ENCODE measurements around the gene PKHD1. TPM values are rescaled to one million over a fixed set of nuclear protein-coding genes. Genes with fewer than 3 reads are reported as not detected.

The PKHD1 gene
- total RNA-seq, 1 experiment from 2014 or later, result not detected

- H3K4me3 Mint-ChIP-seq (ENCODE audit: unreplicated experiment), result no peak overlapping the region
- H3K9me3 Mint-ChIP-seq (ENCODE audit: unreplicated experiment), result no peaks in the 10 kb centered on the region
- no peaks in the 10 kb centered on the region for H3K36me3 Mint-ChIP-seq (ENCODE audit: insufficient read depth, unreplicated experiment)
- H3K4me1 Mint-ChIP-seq (ENCODE audit: insufficient read depth, unreplicated experiment), result no peaks in the 10 kb centered on the region
- TF ChIP-seq CTCF (IDR thresholded peaks at IDR 0.05; ENCODE audit: unreplicated experiment), result no peak
- intact Hi-C loops (cut with micrococcal nuclease), result no loop called here
- no peak for DNase-seq (ENCODE audit: unreplicated experiment)
- H3K27me3 Mint-ChIP-seq (ENCODE audit: insufficient read depth, unreplicated experiment), result no peaks in the 10 kb centered on the region
- H3K27ac Mint-ChIP-seq (ENCODE audit: low read depth, unreplicated experiment), result no peak overlapping the region
- ChIA-PET CTCF (interaction anchor here (0.6 kb wide), 1 partner anchor 74 kb away, joined by 4 read pairs; no protein-coding TSS in a partner anchor), POLR2A (no interaction called here)
- BruUV-seq (replicated peaks), result no TSS peak
These were observed 269.6 kb downstream of the PKHD1 start for GRCh38 chr6:51817832-51818231.

- no peaks in the 10 kb centered on the region for H3K9me3 Mint-ChIP-seq (ENCODE audit: unreplicated experiment)
- no peak for TF ChIP-seq CTCF (IDR thresholded peaks at IDR 0.05; ENCODE audit: unreplicated experiment)
- CTCF ChIA-PET, result no interaction called here
- no peaks in the 10 kb centered on the region for H3K36me3 Mint-ChIP-seq (ENCODE audit: insufficient read depth, unreplicated experiment)
- no peaks in the 10 kb centered on the region for H3K4me1 Mint-ChIP-seq (ENCODE audit: insufficient read depth, unreplicated experiment)
- intact Hi-C loops (cut with micrococcal nuclease), result no loop called here
- BruUV-seq (replicated peaks), result no TSS peak
- no peak overlapping the region for H3K4me3 Mint-ChIP-seq (ENCODE audit: unreplicated experiment)
- DNase-seq (ENCODE audit: unreplicated experiment), result no peak
- no peaks in the 10 kb centered on the region for H3K27me3 Mint-ChIP-seq (ENCODE audit: insufficient read depth, unreplicated experiment)
- POLR2A ChIA-PET, result interaction anchor here (0.6 kb wide), 1 partner anchor 206 kb away, joined by 3 read pairs; no protein-coding TSS in a partner anchor
- H3K27ac Mint-ChIP-seq (ENCODE audit: low read depth, unreplicated experiment), result no peak overlapping the region
These were observed 273.0 kb downstream of the PKHD1 start for GRCh38 chr6:51814418-51814817.

DNA sequence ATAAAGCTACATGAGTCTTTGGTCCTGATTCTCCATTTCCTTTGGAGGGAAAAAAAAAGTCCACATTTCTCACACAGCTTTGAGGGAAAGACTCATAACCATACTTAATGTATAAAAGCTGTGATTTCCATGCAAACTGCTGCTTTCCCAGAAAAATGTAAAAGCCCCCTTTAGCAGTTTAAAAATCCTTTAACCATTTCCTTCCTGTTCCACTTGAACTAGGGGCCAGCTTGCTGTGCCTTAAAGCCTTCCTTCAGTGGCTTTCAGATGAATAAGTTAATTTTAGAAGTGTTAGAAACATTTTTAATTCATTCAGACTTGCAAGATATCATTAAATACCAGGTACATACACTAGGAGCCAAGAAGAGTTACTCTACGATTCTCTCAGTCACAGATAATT lies 273.5 kb downstream of the PKHD1 start:
- DNase-seq (ENCODE audit: unreplicated experiment), result no peak

GRCh38 chr6:51812231-51812630 lies 275.2 kb downstream of the PKHD1 start:
- Mint-ChIP-seq H3K9me3 (ENCODE audit: unreplicated experiment) (no peaks in the 10 kb centered on the region), H3K4me1 (ENCODE audit: insufficient read depth, unreplicated experiment) (no peaks in the 10 kb centered on the region), H3K4me3 (ENCODE audit: unreplicated experiment) (no peak overlapping the region), H3K36me3 (ENCODE audit: insufficient read depth, unreplicated experiment) (no peaks in the 10 kb centered on the region), H3K27me3 (ENCODE audit: insufficient read depth, unreplicated experiment) (no peaks in the 10 kb centered on the region), H3K27ac (ENCODE audit: low read depth, unreplicated experiment) (no peak overlapping the region)
- BruUV-seq (replicated peaks), result no TSS peak
- ChIA-PET CTCF (interaction anchor here (0.5 kb wide), 1 partner anchor 99 kb away, joined by 3 read pairs; no protein-coding TSS in a partner anchor), POLR2A (no interaction called here)
- TF ChIP-seq CTCF (IDR thresholded peaks at IDR 0.05; ENCODE audit: unreplicated experiment), result no peak
- intact Hi-C loops (cut with micrococcal nuclease), result no loop called here
- no peak for DNase-seq (ENCODE audit: unreplicated experiment)

More for the DNA sequence above, 273.5 kb downstream of the PKHD1 start:
- Mint-ChIP-seq H3K27me3 (ENCODE audit: insufficient read depth, unreplicated experiment) (no peaks in the 10 kb centered on the region), H3K9me3 (ENCODE audit: unreplicated experiment) (no peaks in the 10 kb centered on the region), H3K4me1 (ENCODE audit: insufficient read depth, unreplicated experiment) (no peaks in the 10 kb centered on the region), H3K36me3 (ENCODE audit: insufficient read depth, unreplicated experiment) (no peaks in the 10 kb centered on the region), H3K27ac (ENCODE audit: low read depth, unreplicated experiment) (no peak overlapping the region), H3K4me3 (ENCODE audit: unreplicated experiment) (no peak overlapping the region)
- BruUV-seq (replicated peaks), result no TSS peak
- ChIA-PET CTCF (interaction anchor here (0.7 to 1.4 kb wide), 3 partner anchors 13 to 1960 kb away, joined by 3 to 5 read pairs (median 3); no protein-coding TSS in a partner anchor), POLR2A (no interaction called here)
- no peak for TF ChIP-seq CTCF (IDR thresholded peaks at IDR 0.05; ENCODE audit: unreplicated experiment)
- intact Hi-C loops (cut with micrococcal nuclease), result no loop called here

Data from MCF 10A (cell line).